Lung (tissue), 12 donors: Measurements from ENCODE around the gene REXO5. TPM values are rescaled to one million over a fixed set of nuclear protein-coding genes. Genes with fewer than 3 reads are reported as not detected.
A peak's percentile ranks its signal among the peaks of the same experiment; 100 is the strongest.
"Not testable (repeated sequence)": the region's sequence is repeated elsewhere in the genome, so short reads cannot be mapped to it uniquely, and the experiment has no call there.

Experiments used
- ATAC-seq: fragments of 200-7000 bp; cut with Tn5 transposase; one replicate; pipeline ENCODE4 v1.9.1; 2020; ENCODE audit warnings: moderate number of reproducible peaks; ENCODE audit not compliant: insufficient read depth, low FRiP score
- DNase-seq, 3 donors: peaks; one replicate each; pipeline ENCODE4 v3.0.0-alpha.2; 2013 to 2017
- H3K27ac ChIP-seq, 2 donors: one replicate each; pipeline ENCODE4 v1.5.1; 2013; ENCODE audit warnings: mild to moderate bottlenecking in 2 of 2, moderate library complexity in 2 of 2, control low read depth in 1 of 2, inconsistent platforms in 1 of 2, low read depth in 1 of 2, low read length in 1 of 2
- H3K27me3 ChIP-seq, 3 donors: one replicate each; pipeline ENCODE4 v1.5.1; 2013; ENCODE audit warnings: low read length in 2 of 3; ENCODE audit not compliant: control insufficient read depth in 3 of 3, insufficient read depth in 3 of 3
- H3K36me3 ChIP-seq, 4 donors: one replicate each; pipeline ENCODE4 v1.5.1; 2013; ENCODE audit warnings: low read length in 4 of 4, mild to moderate bottlenecking in 1 of 4, moderate library complexity in 1 of 4; ENCODE audit not compliant: control insufficient read depth in 4 of 4, insufficient read depth in 4 of 4
- H3K4me1 ChIP-seq, 5 donors: one replicate each; pipeline ENCODE4 v1.5.1; 2013; ENCODE audit warnings: low read length in 5 of 5, mild to moderate bottlenecking in 2 of 5, moderate library complexity in 1 of 5; ENCODE audit not compliant: control insufficient read depth in 5 of 5, insufficient read depth in 5 of 5
- H3K4me3 ChIP-seq: one replicate; pipeline ENCODE4 v1.5.1; 2013; ENCODE audit warnings: mild to moderate bottlenecking, control low read depth, moderate library complexity
- H3K9ac ChIP-seq, 2 donors: one replicate each; pipeline ENCODE4 v1.5.1; 2013; ENCODE audit warnings: low read length in 2 of 2, control low read depth in 1 of 2; ENCODE audit not compliant: insufficient read depth in 1 of 2
- H3K9me3 ChIP-seq, 4 donors: one replicate each; pipeline ENCODE4 v1.5.1; 2013; ENCODE audit warnings: low read length in 3 of 4, mild to moderate bottlenecking in 1 of 4, moderate library complexity in 1 of 4; ENCODE audit not compliant: control insufficient read depth in 4 of 4, insufficient read depth in 3 of 4
- WGBS, 2 donors: extraction: QIAGEN DNeasy Blood & Tissue Kit; methylation state at CpG; one replicate each; pipeline ENCODE4 v1.1.7; 2013; 5-methylcytosine and 5-hydroxymethylcytosine counted together
- polyA plus RNA-seq, 2 donors: library from polyadenylated mRNA; stranded (reverse); fragments of 200-250 nt; gene quantifications; one replicate each; pipeline ENCODE4 v1.2.1, GENCODE V29; 2013
- total RNA-seq, 2 donors: library from RNA; depleted of rRNA in 1 of 2; stranded (reverse); fragments of >200 nt in 1 of 2; gene quantifications; one replicate each; pipeline ENCODE4 v1.2.1, GENCODE V29; 2014 to 2021
- TF ChIP-seq, protein P1 (sequence below): IDR thresholded peaks from 2 replicates; pipeline ENCODE4 v1.5.1; 2012; ENCODE audit warnings: mild to moderate bottlenecking; ENCODE audit errors: control extremely low read depth, extremely low read depth
- donor health status: control.
- donor health status: control.
- donor health status: Bipolar disorder and iron deficiency.
- donor health status: healthy.
- donor health status: DM: yes; HTN: yes; CAD: no.

The REXO5 gene
- total and polyA plus RNA-seq, 4 donors = 0.73 to 6.3 (median 1.8) TPM

DNA sequence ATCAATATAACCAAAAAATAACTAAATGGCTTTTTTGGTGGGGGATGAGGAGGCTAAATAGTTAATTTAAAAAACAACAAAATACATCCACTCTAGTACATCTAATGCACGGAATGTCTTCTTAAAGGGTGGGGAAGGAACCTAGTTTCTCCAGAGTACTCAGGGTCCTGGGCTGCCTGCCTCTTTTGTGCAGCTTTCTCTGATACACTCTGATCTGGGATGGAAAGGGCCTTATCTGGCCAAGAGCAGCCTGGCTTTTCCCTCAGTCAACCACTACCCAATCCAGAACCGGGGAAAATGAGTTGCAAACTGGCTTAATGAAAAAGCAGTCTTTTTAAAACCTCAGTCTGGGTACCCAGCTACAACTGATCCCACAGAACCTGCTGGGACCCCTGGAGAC is 51.0 kb downstream of the REXO5 start:
- peaks cover 0 to 2% (median 0%) of the 10 kb centered on the region in 4 donors for H3K9me3 ChIP-seq
- H3K9ac ChIP-seq = no peak overlapping the region
- ATAC-seq = no peak
- H3K27me3 ChIP-seq = no peaks in the 10 kb centered on the region
- DNase-seq = no peak
- peaks cover 18 to 26% (median 24%) of the 10 kb centered on the region in 4 donors for H3K36me3 ChIP-seq
- H3K27ac ChIP-seq = no peak overlapping the region
- no peak overlapping the region for H3K4me3 ChIP-seq
- WGBS, 2 donors = 69 to 84% methylated on average over 2 of the region's 2 CpGs
- TF ChIP-seq, protein P1, sequence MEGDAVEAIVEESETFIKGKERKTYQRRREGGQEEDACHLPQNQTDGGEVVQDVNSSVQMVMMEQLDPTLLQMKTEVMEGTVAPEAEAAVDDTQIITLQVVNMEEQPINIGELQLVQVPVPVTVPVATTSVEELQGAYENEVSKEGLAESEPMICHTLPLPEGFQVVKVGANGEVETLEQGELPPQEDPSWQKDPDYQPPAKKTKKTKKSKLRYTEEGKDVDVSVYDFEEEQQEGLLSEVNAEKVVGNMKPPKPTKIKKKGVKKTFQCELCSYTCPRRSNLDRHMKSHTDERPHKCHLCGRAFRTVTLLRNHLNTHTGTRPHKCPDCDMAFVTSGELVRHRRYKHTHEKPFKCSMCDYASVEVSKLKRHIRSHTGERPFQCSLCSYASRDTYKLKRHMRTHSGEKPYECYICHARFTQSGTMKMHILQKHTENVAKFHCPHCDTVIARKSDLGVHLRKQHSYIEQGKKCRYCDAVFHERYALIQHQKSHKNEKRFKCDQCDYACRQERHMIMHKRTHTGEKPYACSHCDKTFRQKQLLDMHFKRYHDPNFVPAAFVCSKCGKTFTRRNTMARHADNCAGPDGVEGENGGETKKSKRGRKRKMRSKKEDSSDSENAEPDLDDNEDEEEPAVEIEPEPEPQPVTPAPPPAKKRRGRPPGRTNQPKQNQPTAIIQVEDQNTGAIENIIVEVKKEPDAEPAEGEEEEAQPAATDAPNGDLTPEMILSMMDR = no peak
- H3K4me1 ChIP-seq = peaks cover 4 to 30% (median 11%) of the 10 kb centered on the region in 5 donors

DNA sequence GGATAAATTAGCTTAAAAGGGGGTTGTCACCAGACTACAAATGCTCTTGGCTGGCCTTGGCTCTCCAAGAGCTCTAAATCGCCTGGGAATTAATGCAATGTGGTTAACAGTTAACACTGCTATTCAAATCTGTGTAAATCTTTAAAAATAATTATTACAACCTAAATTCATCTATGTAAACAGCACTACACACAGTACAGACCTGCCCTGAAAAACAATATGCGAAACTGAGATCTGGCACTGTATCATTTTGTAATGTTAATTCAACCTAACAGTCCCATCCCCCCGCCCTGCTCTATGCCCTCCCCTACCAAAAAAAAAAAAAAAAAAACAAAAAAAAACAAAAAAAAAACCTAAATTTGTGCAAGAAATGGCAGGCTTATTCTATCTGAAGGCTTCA is 52.9 kb downstream of the REXO5 start:
- TF ChIP-seq, protein P1 = no peak
- peaks cover 0 to 26% (median 6%) of the 10 kb centered on the region in 5 donors for H3K4me1 ChIP-seq
- DNase-seq = no peak
- peaks cover 0 to 4% (median 0%) of the 10 kb centered on the region in 4 donors for H3K9me3 ChIP-seq
- no peak for ATAC-seq
- no peak overlapping the region for H3K4me3 ChIP-seq
- no peaks in the 10 kb centered on the region for H3K27me3 ChIP-seq
- WGBS, 2 donors = 92 to 99% methylated on average over 3 of the region's 3 CpGs
- H3K27ac ChIP-seq = no peak overlapping the region
- no peak overlapping the region for H3K9ac ChIP-seq
- H3K36me3 ChIP-seq = peaks cover 18 to 27% (median 25%) of the 10 kb centered on the region in 4 donors

DNA sequence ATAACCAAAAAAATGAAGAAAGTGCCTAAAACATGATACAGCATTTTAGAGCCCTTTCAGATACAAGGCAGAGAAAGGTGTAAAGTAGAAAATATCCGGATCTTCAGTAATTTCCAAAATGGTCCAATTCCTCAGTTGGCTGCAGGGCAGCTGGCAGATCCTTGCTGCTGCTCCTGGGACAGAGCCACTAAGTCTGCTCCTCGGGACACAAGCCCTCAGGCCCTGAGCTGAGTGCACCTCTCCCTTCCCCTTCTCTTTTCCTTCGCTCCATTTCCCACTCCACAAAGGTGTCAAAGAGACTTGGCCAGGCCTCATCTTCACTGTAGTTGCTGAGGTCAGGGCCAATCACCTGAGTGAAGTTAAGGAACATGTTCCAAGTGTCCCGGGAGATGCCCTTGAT is 53.4 kb downstream of the REXO5 start:
- DNase-seq (no peak), ATAC-seq (no peak)
- peaks cover 0 to 4% (median 0%) of the 10 kb centered on the region in 4 donors for H3K9me3 ChIP-seq
- H3K27ac ChIP-seq = peak overlapping the region in 1 of 2 donors; percentile 70
- no peak overlapping the region for H3K4me3 ChIP-seq
- H3K9ac ChIP-seq = no peak overlapping the region
- peaks cover 18 to 27% (median 25%) of the 10 kb centered on the region in 4 donors for H3K36me3 ChIP-seq
- H3K4me1 ChIP-seq = peaks cover 0 to 22% (median 3%) of the 10 kb centered on the region in 5 donors
- H3K27me3 ChIP-seq = no peaks in the 10 kb centered on the region
- TF ChIP-seq, protein P1 = no peak
- WGBS, 2 donors = 75 to 77% methylated on average over 4 of the region's 4 CpGs

DNA sequence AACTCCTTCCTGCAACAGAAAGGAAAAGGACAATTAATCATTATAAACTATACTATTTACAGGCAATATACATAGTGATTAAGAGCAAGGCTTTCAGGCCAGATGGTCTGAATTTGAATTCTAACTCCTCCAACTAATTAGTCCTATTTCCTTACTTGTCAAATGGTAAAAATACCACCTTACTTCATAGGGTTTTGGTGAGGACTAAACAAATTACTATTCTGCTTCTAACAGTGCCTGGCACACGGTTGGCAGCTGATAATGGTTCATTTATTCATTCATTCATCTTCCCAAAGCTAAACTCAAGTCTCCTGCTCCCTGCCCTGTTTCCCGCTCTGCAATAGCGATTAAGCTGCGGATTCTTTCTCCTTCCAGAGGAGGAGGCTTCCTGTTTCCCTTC is 54.0 kb downstream of the REXO5 start:
- 70 to 88% methylated on average over 4 of the region's 4 CpGs for WGBS, 2 donors
- Histone ChIP-seq H3K4me1 (peaks cover 0 to 23% (median 4%) of the 10 kb centered on the region in 5 donors), H3K36me3 (peaks cover 13 to 25% (median 21%) of the 10 kb centered on the region in 4 donors), H3K9ac (no peak overlapping the region), H3K9me3 (peaks cover 0 to 4% (median 0%) of the 10 kb centered on the region in 4 donors), H3K4me3 (no peak overlapping the region), H3K27me3 (no peaks in the 10 kb centered on the region), H3K27ac (peak overlapping the region in 1 of 2 donors; percentile 70)
- TF ChIP-seq, protein P1 = no peak
- ATAC-seq (no peak), DNase-seq (no peak)

DNA sequence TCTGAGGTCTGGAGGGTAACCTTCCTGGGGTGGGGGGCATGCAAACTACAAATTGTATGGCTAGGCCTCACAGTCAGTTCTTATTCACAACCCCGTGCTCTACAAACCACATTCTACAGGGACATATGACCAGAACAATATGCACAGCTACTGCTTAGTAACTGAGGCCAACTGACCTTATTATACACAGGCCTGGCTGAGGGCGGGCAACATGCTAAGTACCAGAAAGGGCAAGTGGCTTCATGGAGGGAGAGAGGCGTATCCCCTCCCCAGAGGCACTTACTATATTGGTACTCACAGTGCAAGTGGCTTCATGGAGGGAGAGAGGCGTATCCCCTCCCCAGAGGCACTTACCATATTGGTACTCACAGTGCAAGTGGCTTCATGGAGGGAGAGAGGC is 54.7 kb downstream of the REXO5 start:
- DNase-seq = not testable (repeated sequence)

More for the DNA sequence above, 54.7 kb downstream of the REXO5 start:
- 77 to 91% methylated on average over 4 of the region's 4 CpGs for whole genome bisulfite sequencing, 2 donors
- H3K27ac ChIP-seq, H3K27me3 ChIP-seq, ATAC-seq, H3K4me3 ChIP-seq, H3K9ac ChIP-seq, H3K9me3 ChIP-seq: not testable (repeated sequence)
- H3K36me3 ChIP-seq = peaks cover 10 to 25% (median 19%) of the 10 kb centered on the region in 4 donors
- H3K4me1 ChIP-seq = peaks cover 0 to 26% (median 8%) of the 10 kb centered on the region in 5 donors
